Stimulated activated CD8-positive, alpha-beta memory T cell treated with anti-CD3 and anti-CD28 coated beads, Interleukin-4, amount 100 ng/mL, for 1 hour (primary cell): ENCODE measurements around the gene ERMP1.
"Not testable (repeated sequence)": the region's sequence is repeated elsewhere in the genome, so short reads cannot be mapped to it uniquely, and the experiment has no call there.

ENCODE experiments used
- DNase-seq, 2 donors: peaks; one replicate each; pipeline ENCODE4 v3.0.0-alpha.2; 2020; ENCODE audit warnings: low read depth in 2 of 2, low spot score in 1 of 2

The ERMP1 gene

GRCh38 chr9:5820425-5820824 is 12.5 kb downstream of the ERMP1 start:
- no peak for DNase-seq

- no peak for DNase-seq
Observed at GRCh38 chr9:5819174-5819573, 13.7 kb downstream of the ERMP1 start.

DNA sequence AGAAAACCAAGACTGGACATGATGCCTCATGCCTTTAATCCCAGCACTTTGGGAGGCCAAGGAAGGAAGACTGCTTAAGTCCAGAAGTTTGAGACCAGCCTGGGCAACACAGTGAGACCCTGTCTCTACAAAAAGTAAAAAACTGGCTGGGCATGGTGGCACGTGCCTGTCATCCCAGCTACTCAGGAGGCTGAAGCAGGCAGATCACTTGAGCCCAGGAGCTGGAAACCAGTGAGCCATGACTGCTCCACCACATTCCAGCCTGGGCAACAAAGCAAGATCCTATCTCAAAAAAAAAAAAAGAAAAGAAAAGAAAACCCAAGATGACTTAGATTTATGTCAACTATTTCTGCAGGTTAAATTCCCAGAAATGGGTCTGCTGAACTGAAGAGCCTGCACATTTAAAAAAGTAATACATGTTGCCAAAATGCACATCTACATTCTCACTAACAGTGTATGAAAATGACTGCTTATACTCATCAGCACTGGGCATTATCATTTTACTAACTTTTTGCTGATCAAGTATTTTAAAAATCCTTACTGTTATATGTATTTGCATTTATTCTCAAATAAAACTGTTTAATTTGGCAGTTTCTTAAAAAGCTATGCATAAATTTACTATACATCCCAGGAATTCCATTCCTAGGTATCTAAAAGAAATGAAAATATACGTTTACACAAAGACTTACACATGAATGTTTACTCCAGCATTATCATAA is 14.3 kb downstream of the ERMP1 start:
- no peak for DNase-seq

GRCh38 chr9:5817862-5818261 is 15.1 kb downstream of the ERMP1 start:
- DNase-seq, result no peak

DNA sequence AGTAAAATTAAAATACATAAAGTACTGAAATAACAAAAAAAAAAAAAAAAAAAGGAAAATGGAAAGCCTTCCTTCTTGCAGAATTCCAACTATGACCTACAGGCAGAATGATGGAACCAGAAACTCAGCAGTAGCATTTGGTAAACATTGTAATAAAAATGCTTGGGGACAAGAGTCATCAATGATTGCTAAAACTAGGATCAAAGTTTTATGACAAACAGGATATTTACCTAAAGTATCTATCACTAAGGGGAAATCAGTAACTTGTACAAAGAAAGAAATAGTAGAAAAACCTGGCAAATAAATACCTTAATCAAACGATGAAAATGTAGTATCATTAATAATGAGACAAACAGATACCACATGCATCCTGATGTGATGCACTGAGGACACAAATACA is 17.5 kb downstream of the ERMP1 start:
- DNase-seq, result no peak

GRCh38 chr9:5813824-5814223 is 19.1 kb downstream of the ERMP1 start:
- DNase-seq, result no peak

DNA sequence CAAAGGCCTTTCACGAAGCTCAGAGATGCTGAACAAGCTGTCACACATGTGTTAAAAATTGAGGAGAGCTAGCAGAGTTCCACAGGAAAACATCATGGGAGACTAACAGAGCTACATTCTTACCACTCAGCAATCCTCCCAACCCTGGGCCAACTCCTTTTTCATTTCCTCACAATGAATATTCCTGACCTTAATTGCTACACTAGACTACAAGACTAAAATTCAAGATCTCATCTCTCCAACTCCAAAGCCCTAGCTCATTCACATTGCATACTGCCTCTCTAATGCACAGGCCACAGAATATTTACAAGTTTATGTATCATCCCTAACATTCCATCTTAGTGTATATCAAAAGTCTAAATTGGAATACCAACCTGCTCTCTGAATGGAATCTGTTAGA is 21.2 kb downstream of the ERMP1 start:
- no peak for DNase-seq

DNA sequence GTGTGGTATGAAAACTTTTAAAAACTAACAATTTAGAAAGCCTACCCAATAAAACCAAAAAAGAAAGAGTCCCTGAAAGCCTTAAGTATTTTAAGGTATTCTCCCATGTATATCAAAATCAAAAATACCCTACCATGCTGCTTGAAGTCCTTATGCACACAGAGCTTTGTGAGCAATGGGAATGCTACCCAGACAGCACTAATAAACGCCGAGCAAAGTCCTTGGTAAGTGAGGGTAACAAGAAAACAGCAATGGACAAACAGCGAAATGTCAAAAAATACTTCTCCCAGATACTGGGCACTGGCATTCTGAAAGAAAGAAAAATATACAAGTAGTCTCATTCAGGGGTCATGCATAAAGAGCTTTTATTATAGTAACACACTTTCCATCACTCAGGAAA is 27.4 kb downstream of the ERMP1 start:
- DNase-seq, result no peak

DNA sequence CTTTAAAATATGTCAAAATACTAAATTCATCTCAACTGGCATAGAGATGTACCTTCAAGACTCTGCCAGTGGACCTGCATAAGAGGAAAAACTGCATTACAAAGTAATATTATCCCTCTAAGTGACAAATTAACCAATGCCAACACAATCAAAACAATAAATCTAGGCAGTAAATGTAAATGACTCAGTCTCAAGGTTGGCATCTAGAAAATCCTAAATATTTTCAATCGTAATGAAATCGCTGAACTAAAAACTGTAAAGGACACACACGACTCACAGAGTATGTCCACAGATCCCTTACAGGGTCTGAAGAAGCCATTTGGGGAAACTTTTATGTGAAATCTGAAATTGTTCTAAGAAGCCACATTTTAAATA is 31.2 kb downstream of the ERMP1 start:
- DNase-seq, result no peak

DNA sequence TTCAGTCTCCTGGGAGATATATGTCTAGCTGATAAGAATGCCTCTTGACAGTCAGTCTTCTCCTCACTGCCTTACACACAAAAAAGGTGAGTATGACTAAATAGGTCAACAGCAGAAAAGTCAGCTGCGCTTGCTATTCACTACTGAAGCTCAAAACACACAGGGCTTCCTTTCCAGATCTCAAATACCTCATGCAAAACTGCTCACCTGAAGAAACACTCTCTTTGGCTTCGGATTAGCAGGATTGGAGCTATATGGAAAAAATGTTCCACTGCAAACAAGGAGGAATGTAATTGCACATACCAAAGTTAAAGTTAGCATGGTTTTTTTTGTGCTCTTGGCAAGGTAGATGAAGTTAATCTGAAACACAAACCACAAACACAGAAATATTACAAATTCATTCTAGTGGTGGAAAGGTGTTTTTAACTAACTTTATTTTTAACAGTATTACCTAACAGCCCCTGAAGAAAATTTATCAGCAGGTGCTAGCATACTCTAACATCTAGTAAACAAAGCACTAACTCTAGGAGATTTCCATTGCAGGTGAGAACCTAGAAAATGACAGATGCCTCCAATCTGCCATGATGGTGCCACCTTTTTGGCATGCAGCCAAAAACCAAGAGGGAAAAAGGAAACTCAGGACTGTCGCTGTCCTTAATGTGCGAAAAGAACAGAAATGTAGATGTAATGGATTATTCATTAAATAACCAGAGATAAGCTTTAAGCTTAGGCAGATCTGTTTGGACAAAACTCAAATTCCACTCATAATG is 31.8 kb downstream of the ERMP1 start:
- no peak for DNase-seq

GRCh38 chr9:5800378-5800777 is 32.5 kb downstream of the ERMP1 start:
- DNase-seq, result not testable (repeated sequence)

- DNase-seq, result no peak
Observed at GRCh38 chr9:5799314-5799713, 33.6 kb downstream of the ERMP1 start.

DNA sequence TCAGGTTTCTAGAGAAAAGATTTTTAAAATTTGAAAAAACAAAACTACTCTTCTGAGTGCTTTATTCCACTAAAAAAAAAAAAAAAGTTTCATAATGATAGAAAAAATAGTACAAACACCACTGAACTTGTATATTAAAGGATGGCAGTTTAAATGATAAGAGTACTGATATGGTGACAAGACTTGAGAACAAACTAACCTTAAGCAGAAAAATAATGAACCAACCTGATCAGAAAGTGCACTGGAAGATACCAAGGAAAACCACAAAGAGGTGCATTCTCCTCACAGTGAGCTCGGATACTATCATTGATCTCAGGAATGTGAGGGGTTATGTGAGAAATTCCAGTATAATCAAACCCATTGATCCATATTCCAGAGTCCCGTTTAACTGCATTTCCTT is 34.3 kb downstream of the ERMP1 start:
- DNase-seq, result no peak

DNA sequence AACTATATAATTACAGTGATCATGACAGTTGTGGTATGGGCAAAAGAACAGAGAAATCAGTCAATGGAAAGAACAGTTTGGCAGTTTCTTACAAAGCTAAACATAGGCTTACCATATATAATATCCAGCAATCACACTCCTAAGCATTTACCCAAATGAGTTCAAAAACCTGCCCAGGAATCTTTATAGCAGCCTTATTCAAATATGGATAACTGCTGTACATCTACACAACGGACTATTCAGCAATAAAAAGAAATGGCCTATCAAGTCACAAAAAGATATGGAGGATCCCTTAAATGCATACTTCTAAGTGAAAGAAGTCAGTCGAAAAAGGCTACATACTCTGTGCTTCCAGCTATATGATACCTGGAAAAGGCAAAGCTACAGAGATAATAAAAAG is 36.6 kb downstream of the ERMP1 start:
- no peak for DNase-seq

DNA sequence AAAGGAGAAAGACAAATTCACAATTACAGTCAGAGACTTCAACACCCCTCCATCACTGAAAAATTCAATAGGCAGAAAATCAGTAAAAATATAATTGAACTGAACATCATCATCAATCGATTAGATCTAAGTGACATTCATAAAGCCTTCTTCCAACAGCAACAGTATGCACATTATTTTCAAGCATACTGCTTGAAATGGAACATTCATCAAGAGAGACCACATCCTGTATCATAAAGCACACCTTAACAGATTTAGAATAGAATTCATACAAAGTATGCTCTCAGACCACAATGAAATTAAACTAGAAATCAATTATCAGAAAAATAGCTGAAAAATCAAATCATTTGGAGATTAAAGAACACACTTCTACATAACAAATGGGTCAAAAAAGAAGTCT is 39.1 kb downstream of the ERMP1 start:
- no peak for DNase-seq

DNA sequence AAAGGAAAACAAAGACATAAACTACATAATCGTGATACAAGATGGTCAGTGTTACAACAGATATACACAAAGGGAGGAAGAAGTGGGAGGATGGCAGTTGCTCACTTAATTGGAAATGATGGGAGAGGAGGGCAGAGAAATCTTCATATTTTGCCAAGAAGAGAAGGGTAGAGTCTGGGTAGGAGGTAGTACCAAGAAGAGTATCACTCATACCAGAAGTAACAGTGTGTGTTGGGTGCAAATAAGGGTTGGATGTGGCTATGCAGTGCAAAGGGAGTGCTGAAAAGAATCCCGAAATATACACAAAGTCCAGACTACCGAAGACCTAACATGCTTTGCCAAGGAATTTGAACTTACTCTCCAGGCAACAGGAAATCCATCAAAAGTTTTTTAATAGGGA is 41.0 kb downstream of the ERMP1 start:
- DNase-seq, result no peak

- DNase-seq, result no peak
Observed at GRCh38 chr9:5790923-5791322, 42.0 kb downstream of the ERMP1 start.

DNA sequence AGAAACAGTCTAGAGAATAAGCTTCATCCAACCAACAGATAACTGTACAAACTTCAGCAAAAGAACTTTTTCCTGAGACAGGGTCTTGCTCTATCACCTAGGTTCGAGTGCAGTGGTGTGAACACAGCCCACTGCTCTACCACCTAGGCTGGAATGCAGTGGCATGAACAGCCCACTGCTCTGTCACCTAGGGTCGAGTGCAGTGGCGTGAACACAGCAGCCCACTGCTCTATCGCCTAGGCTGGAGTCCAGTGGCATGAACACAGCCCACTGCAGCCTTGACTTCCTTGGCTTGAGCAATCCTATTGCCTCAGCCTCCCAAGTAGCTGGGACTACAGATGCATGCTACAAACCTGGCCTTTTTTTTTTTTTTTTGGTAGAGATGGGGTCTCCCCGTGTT is 43.4 kb downstream of the ERMP1 start:
- no peak for DNase-seq

- DNase-seq, result no peak
Observed at GRCh38 chr9:5787759-5788302, 45.1 kb downstream of the ERMP1 start.

DNA sequence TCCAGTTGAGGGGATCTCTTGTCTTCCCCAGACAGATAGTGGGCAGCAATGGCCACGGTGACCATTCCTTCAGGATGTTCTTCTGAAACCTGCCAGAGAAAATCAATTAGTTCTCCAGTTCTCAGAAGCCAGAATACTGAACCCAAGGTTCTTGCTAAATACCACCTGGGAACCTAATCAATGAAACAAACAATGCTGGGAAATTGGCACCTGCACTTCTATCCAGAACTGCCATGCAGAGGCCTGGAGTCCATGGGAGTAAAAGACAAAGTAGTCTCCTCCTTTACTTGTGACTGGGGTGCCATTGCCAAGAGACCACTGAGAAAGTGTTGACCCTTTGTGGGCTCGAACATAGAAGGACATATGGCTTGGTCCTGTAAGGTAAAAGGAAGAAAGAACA is 45.7 kb downstream of the ERMP1 start:
- no peak for DNase-seq

DNA sequence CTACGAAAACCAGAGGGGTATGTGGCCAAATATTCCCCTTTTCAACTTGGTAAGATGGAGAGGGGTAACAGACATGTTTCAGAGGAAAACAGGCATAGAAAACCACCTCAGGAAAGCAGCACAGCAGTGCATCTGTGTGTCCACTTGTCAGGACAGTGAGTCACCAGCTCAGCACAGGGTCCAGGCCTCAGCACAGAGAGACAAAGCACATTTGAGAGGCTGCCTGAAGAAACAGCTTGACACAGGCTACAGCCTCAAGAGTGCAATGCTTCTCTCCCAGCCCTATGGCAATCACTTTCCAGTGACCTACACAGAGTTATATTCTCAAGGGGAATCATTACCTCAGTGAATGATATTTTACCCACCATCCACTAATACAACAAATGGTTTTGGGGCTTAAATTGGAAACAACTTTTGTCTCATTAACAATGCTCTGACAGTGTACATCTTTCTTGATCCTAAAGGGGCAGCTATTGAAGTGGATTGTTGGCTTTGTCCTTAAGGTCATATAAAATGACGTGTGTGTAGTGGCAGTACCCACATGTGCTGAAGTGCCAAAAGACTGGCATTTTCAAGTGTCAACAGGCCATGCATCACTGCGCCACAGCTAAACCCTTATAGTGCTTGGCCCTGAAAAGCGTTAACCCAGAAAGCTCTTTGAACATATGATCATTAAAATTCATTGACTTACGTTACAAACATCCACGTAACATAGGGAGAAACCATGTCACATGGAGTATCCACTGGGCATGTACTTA is 46.4 kb downstream of the ERMP1 start:
- no peak for DNase-seq
